ENCODE results near the gene UBAC1.

DNA sequence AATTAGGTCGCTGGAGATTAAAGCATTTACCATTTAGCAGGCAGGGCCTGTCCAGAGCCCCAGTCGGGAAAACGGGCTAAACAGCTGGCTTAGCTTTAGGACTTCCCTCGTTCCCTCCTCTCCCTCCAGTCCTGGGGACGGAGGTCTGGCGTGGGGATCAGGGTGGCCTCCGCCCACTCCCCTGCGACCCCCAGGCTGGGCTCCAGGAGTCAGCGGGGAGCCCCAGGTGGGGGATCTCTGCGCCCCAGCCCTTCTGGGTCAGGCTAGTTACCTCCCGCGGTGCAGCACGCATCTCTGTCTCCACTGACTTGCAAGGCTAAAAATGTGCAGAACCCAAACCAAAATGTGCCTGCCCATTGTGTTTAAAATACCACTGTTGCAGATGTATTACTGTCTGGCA lies 37.7 kb downstream of the UBAC1 start:
- TF ChIP-seq, protein P1, sequence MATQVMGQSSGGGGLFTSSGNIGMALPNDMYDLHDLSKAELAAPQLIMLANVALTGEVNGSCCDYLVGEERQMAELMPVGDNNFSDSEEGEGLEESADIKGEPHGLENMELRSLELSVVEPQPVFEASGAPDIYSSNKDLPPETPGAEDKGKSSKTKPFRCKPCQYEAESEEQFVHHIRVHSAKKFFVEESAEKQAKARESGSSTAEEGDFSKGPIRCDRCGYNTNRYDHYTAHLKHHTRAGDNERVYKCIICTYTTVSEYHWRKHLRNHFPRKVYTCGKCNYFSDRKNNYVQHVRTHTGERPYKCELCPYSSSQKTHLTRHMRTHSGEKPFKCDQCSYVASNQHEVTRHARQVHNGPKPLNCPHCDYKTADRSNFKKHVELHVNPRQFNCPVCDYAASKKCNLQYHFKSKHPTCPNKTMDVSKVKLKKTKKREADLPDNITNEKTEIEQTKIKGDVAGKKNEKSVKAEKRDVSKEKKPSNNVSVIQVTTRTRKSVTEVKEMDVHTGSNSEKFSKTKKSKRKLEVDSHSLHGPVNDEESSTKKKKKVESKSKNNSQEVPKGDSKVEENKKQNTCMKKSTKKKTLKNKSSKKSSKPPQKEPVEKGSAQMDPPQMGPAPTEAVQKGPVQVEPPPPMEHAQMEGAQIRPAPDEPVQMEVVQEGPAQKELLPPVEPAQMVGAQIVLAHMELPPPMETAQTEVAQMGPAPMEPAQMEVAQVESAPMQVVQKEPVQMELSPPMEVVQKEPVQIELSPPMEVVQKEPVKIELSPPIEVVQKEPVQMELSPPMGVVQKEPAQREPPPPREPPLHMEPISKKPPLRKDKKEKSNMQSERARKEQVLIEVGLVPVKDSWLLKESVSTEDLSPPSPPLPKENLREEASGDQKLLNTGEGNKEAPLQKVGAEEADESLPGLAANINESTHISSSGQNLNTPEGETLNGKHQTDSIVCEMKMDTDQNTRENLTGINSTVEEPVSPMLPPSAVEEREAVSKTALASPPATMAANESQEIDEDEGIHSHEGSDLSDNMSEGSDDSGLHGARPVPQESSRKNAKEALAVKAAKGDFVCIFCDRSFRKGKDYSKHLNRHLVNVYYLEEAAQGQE (IDR thresholded peaks at IDR 0.05) = no peak
- TF ChIP-seq, protein P2, sequence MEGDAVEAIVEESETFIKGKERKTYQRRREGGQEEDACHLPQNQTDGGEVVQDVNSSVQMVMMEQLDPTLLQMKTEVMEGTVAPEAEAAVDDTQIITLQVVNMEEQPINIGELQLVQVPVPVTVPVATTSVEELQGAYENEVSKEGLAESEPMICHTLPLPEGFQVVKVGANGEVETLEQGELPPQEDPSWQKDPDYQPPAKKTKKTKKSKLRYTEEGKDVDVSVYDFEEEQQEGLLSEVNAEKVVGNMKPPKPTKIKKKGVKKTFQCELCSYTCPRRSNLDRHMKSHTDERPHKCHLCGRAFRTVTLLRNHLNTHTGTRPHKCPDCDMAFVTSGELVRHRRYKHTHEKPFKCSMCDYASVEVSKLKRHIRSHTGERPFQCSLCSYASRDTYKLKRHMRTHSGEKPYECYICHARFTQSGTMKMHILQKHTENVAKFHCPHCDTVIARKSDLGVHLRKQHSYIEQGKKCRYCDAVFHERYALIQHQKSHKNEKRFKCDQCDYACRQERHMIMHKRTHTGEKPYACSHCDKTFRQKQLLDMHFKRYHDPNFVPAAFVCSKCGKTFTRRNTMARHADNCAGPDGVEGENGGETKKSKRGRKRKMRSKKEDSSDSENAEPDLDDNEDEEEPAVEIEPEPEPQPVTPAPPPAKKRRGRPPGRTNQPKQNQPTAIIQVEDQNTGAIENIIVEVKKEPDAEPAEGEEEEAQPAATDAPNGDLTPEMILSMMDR (IDR thresholded peaks at IDR 0.05; ENCODE audit: low read depth, low read length, missing input control) = no peak
- TF ChIP-seq HNF4G (IDR thresholded peaks at IDR 0.05) (no peak), NR2F2 (IDR thresholded peaks at IDR 0.05) (no peak), TAF1 (conservative IDR thresholded peaks at IDR 0.05) (no peak), JUND (IDR thresholded peaks at IDR 0.05) (no peak), YY1 (IDR thresholded peaks at IDR 0.05) (no peak), GABPA (IDR thresholded peaks at IDR 0.05 in 1 of 2, conservative IDR thresholded peaks at IDR 0.05 in 1 of 2) (no peak), FOXA2 (IDR thresholded peaks at IDR 0.05) (no peak), FOXA1 (IDR thresholded peaks at IDR 0.05) (no peak)
- TF ChIP-seq, protein P3, sequence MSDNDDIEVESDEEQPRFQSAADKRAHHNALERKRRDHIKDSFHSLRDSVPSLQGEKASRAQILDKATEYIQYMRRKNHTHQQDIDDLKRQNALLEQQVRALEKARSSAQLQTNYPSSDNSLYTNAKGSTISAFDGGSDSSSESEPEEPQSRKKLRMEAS (IDR thresholded peaks at IDR 0.05) = no peak
- TF ChIP-seq, protein P4, sequence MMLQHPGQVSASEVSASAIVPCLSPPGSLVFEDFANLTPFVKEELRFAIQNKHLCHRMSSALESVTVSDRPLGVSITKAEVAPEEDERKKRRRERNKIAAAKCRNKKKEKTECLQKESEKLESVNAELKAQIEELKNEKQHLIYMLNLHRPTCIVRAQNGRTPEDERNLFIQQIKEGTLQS (IDR thresholded peaks at IDR 0.05) = no peak

Measured in liver (tissue), 3 donors.